Heart left ventricle (tissue), 13 donors: ENCODE measurements around the gene ALAD.

Experiments used
- POLR2A ChIP-seq, 2 donors: fragments of 450-650 bp; IDR thresholded peaks; one replicate each; pipeline ENCODE4 v1.6.1; 2017; ENCODE audit warnings: antibody characterized with exemption in 2 of 2, mild to moderate bottlenecking in 2 of 2, moderate library complexity in 2 of 2
- TF ChIP-seq, protein P1 (sequence below), 12 donors: fragments of 200-600 bp; sonication (generic) in 4 of 12; IDR thresholded peaks; one replicate each; pipeline versions ENCODE4 v1.5.0 to v1.8.0; 2018 to 2022; ENCODE audit warnings: antibody characterized with exemption in 12 of 12, mild to moderate bottlenecking in 5 of 12
- donor health status: ischemic (EF 13 %, LVEDD 7.1; RV severe dilation, severe dysfunction).
- donor health status: DM: no; HTN: yes; CAD: no.
- donor health status: DM: no; HTN: no; CAD: no.
- donor health status: ischemic (EF 25% LVEDD 6.9; RV normal size, moderate dysfunction).
- donor health status: ischemic (EF 25% LVEDD 5.7; RV mildly dilated, moderate dysfunction).
- donor health status: ischemic (EF 35%, LVEDD 5.7; RV mildly dilated, moderate dysfunction).
- donor health status: nonischemic (EF 11% LVEDD 7.7; RV severe dilation, severe dysfunction).
- donor health status: DM: yes; HTN: yes; CAD: no.
- donor health status: PGD.
- donor health status: ischemic (EF 29% LVEDD 5.4; RV normal size, mild dysfunction).
- donor health status: nonischemic (EF 23%, LVEDD 6.1; RV moderate dilation, normal function).

DNA sequence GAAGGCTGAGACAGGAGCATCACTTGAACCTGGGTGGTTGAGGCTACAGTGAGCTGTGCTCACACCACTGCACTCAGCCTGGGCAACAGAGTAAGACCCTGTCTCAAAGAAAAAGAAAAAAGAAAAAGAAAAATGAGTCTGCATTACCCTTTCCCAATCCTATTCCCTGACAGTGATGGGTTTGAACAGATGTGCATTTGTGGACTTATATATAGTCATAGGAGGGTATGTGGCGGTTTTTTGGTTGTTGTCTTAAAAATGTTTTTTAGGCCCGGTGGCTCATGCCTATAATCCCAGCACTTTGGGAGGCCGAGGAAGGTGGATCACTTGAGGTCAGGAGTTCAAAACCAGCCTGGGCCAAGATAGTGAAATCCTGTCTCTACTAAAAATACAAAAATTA, 37.7 kb downstream of the ALAD start:
- TF ChIP-seq, protein P1, sequence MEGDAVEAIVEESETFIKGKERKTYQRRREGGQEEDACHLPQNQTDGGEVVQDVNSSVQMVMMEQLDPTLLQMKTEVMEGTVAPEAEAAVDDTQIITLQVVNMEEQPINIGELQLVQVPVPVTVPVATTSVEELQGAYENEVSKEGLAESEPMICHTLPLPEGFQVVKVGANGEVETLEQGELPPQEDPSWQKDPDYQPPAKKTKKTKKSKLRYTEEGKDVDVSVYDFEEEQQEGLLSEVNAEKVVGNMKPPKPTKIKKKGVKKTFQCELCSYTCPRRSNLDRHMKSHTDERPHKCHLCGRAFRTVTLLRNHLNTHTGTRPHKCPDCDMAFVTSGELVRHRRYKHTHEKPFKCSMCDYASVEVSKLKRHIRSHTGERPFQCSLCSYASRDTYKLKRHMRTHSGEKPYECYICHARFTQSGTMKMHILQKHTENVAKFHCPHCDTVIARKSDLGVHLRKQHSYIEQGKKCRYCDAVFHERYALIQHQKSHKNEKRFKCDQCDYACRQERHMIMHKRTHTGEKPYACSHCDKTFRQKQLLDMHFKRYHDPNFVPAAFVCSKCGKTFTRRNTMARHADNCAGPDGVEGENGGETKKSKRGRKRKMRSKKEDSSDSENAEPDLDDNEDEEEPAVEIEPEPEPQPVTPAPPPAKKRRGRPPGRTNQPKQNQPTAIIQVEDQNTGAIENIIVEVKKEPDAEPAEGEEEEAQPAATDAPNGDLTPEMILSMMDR (IDR thresholded peaks at IDR 0.05): no peak
- no peak for TF ChIP-seq POLR2A (IDR thresholded peaks at IDR 0.05)
